HepG2 (cell line): ENCODE data around the gene FKBP1B.

ENCODE experiments used
- CBFB ChIP-seq: sonication (generic); formaldehyde crosslinking; IDR thresholded peaks from 2 replicates; pipeline ENCODE4 v1.4.0; 2020; ENCODE audit warnings: missing genetic modification reagents
- CHD4 ChIP-seq: fragments of 200-600 bp; sonication (generic); IDR thresholded peaks from 2 replicates; pipeline ENCODE4 v1.7.0; 2017; ENCODE audit warnings: mild to moderate bottlenecking, low read length, borderline replicate concordance
- FOXA3 ChIP-seq: IDR thresholded peaks from 2 replicates; pipeline ENCODE4 v1.6.1; 2016; ENCODE audit warnings: missing genetic modification reagents, missing compliant biosample characterization
- POLR2A ChIP-seq, 2 experiments: IDR thresholded peaks; 2 replicates each; pipeline ENCODE4 v1.6.1; 2011; ENCODE audit warnings: low read depth in 2 of 2, low read length in 2 of 2, mild to moderate bottlenecking in 1 of 2, moderate library complexity in 1 of 2; ENCODE audit not compliant: insufficient read depth in 1 of 2
- TBP ChIP-seq: sonication (generic); formaldehyde crosslinking; IDR thresholded peaks from 2 replicates; pipeline ENCODE4 v1.5.0; 2020; ENCODE audit warnings: missing genetic modification reagents
- ZFX ChIP-seq: sonication (generic); formaldehyde crosslinking; IDR thresholded peaks from 2 replicates; pipeline ENCODE4 v1.4.0; 2020; ENCODE audit warnings: mild to moderate bottlenecking, low read depth, missing genetic modification reagents, moderate library complexity
- ZNF136 ChIP-seq: sonication (generic); formaldehyde crosslinking; IDR thresholded peaks from 2 replicates; pipeline ENCODE4 v1.8.1; 2022; ENCODE audit warnings: low read depth, mild to moderate bottlenecking, moderate library complexity, missing genetic modification reagents
- ZNF354B ChIP-seq: sonication (generic); formaldehyde crosslinking; IDR thresholded peaks from 2 replicates; pipeline ENCODE4 v1.8.0; 2022; ENCODE audit warnings: mild to moderate bottlenecking, missing genetic modification reagents

GRCh38 chr2:24054366-24055010 is 4.9 kb downstream of the FKBP1B start:
- TF ChIP-seq TBP (no peak), POLR2A (IDR thresholded peaks at IDR 0.05; ENCODE audit: insufficient read depth in 1 of 2, low read depth in 2 of 2, low read length in 2 of 2) (no peak), ZNF136 (CRISPR knock-in tag) (no peak), ZNF354B (no peak), CHD4 (no peak), ZFX (no peak), CBFB (CRISPR knock-in tag) (no peak), FOXA3 (CRISPR knock-in tag) (no peak)
